Muscle of leg (tissue), 16 donors: ENCODE measurements around the gene LMO1. TPM values are rescaled to one million over a fixed set of nuclear protein-coding genes. Genes with fewer than 3 reads are reported as not detected.

Source experiments
- DNase-seq: peaks from one replicate; pipeline ENCODE4 v3.0.0; 2013
- H3K27ac ChIP-seq: one replicate; pipeline ENCODE4 v1.5.1; 2013; ENCODE audit warnings: mild to moderate bottlenecking, low read length, control low read depth
- H3K27me3 ChIP-seq: one replicate; pipeline ENCODE4 v1.6.1; 2013; ENCODE audit warnings: low read length; ENCODE audit not compliant: control insufficient read depth, insufficient read depth
- H3K36me3 ChIP-seq: one replicate; pipeline ENCODE4 v1.6.1; 2013; ENCODE audit warnings: low read length; ENCODE audit not compliant: control insufficient read depth, insufficient read depth
- H3K4me1 ChIP-seq: one replicate; pipeline ENCODE4 v1.6.1; 2013; ENCODE audit warnings: low read length; ENCODE audit not compliant: control insufficient read depth, insufficient read depth
- H3K4me3 ChIP-seq: one replicate; pipeline ENCODE4 v1.5.1; 2013; ENCODE audit warnings: low read length, control low read depth
- H3K9me3 ChIP-seq: replicated peaks from 2 replicates; pipeline ENCODE4 v1.6.1; 2013; ENCODE audit warnings: low read depth, low read length; ENCODE audit not compliant: control insufficient read depth
- WGBS: methylation state at CpG from one replicate; pipeline ENCODE4 v1.1.5; 2013; ENCODE audit warnings: missing lambda C conversion rate; ENCODE audit not compliant: insufficient coverage; 5-methylcytosine and 5-hydroxymethylcytosine counted together
- long read RNA-seq, 11 donors: transcript quantifications; one replicate each; lab custom pipeline, GENCODE V29; 2026
- polyA plus RNA-seq, 8 donors: library from polyadenylated mRNA; unstranded; fragments of 120-200 nt; gene quantifications; one replicate each; pipeline versions ENCODE4 v1.2.1 to v1.2.3, GENCODE V29; 2013; ENCODE audit warnings: inconsistent platforms in 1 of 8, low replicate concordance in 1 of 8; ENCODE audit not compliant: insufficient read length in 8 of 8, insufficient read depth in 1 of 8
- total RNA-seq: library from RNA; stranded (reverse); fragments of 120-200 nt; gene quantifications from one replicate; pipeline ENCODE4 v1.2.4, GENCODE V29; 2013

LMO1 gene
- 1.3 TPM for total RNA-seq
- 1 to 10 TPM in 6 of 8 donors, under 1 TPM in 2; 0.59 to 3.4 (median 2.0) TPM for polyA plus RNA-seq
- long read RNA-seq, donor 1: 0 reads
- long read RNA-seq, donor 2: 0 reads
- long read RNA-seq, donor 3: 0 reads
- long read RNA-seq, donor 4: 0 reads
- long read RNA-seq, donor 5: 0 reads
- long read RNA-seq, donor 6: 0 reads
- long read RNA-seq, donor 7: 0 reads
- long read RNA-seq, donor 8: 0 reads
- long read RNA-seq, donor 9: 0 reads
- long read RNA-seq, donor 10: 0 reads
- long read RNA-seq, donor 11: 0 reads

GRCh38 chr11:8263769-8264410 lies at the start of gene LMO1:
TSS of gene LMO1 (minus strand) at chr11:8263878. CDS start at chr11:8263362, 516 bp downstream.
- DNase-seq: peak; percentile 85
- Histone ChIP-seq H3K27ac (peak within 1 kb of the TSS; percentile 47), H3K9me3 (no peaks in the 10 kb centered on the region), H3K27me3 (peaks cover 76% of the 10 kb centered on the region), H3K4me3 (peak within 1 kb of the TSS; percentile 49), H3K4me1 (peaks cover 33% of the 10 kb centered on the region), H3K36me3 (no peaks in the 10 kb centered on the region)
- WGBS: 5% methylated on average over 15 of the region's 22 CpGs

GRCh38 chr11:8312986-8313385 lies 49.3 kb upstream of the LMO1 start:
- H3K4me1 ChIP-seq: no peaks in the 10 kb centered on the region
- DNase-seq: no peak
- no peak overlapping the region for H3K4me3 ChIP-seq
- H3K27ac ChIP-seq: no peak overlapping the region
- no peaks in the 10 kb centered on the region for H3K9me3 ChIP-seq
- WGBS: 49% methylated on average over 9 of the region's 10 CpGs
- H3K36me3 ChIP-seq: no peaks in the 10 kb centered on the region
- H3K27me3 ChIP-seq: peaks cover 5% of the 10 kb centered on the region

DNA sequence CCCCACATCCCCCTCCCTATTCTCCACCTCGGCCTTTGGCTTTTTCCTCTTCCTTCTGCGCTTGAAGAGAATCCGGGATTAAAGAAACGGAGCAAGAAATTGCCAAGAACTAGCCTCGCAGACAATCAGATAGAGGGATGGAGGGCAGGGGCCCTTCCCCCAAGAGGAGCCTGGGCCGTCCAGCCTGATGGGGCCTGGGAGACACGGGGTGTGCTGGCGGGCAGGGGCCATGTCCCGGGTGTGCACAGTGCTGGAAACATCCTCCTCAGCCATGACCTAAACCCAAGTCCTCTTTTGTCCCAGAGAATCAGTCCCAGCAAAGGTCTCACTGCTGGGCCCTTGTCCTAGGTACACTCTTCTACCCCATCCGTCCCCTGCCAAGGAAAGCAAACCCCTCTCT lies 47.7 kb upstream of the LMO1 start:
- Histone ChIP-seq H3K9me3 (no peaks in the 10 kb centered on the region), H3K36me3 (no peaks in the 10 kb centered on the region), H3K4me3 (no peak overlapping the region), H3K4me1 (no peaks in the 10 kb centered on the region), H3K27me3 (peaks cover 5% of the 10 kb centered on the region), H3K27ac (no peak overlapping the region)
- DNase-seq: no peak
- 69% methylated on average over 9 of the region's 10 CpGs for WGBS

DNA sequence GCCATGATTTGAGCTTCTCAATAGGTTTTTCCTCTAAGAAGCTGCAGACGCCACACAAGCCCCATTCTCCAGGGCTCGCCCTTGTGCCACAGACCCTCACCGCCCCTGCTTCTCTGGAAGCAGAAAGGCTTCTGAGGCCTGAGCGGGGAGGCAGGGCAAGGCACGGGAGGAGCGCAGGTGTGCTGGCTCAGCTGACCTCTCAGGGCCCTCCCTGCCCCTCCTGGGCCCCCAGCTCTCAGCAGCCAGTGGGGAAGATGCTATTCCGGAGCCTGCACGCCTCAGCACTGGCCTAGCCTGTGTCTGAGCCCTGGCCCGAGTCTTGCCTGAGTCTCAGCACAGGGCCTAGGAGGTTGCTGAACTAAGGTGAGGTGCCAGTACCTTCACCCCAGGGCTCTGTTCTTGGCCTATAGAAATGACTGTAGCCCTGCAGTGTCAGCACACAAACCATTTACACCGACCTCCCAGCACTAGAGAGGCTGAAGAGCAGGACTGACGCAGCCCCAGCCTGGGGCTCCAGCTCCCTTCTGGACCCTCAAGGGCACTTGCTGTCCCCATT lies 47.1 kb upstream of the LMO1 start:
- Histone ChIP-seq H3K4me1 (no peaks in the 10 kb centered on the region), H3K27me3 (peaks cover 2% of the 10 kb centered on the region), H3K27ac (no peak overlapping the region), H3K36me3 (no peaks in the 10 kb centered on the region), H3K4me3 (no peak overlapping the region), H3K9me3 (no peaks in the 10 kb centered on the region)
- WGBS: 52% methylated on average over 9 of the region's 11 CpGs
- DNase-seq: no peak

DNA sequence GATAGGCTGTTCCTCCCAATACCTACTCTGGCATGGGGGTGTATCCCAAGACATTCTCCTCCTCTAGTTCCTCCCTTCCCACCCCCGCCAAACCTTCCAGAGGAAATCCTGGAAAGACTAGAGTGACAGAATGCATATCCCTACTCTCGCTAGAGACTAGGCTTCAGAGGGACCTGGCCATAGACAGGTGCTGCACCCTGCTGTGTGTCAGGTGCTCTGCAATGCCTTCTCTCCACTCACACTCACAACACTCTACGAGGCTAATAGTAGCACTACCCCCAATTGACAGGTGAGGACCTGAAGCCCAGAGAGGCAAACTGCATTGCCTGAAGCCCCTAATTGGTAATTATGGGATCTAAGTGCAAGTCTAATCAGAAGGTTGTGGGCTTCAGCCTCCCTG lies 46.2 kb upstream of the LMO1 start:
- H3K27ac ChIP-seq: no peak overlapping the region
- H3K4me1 ChIP-seq: no peaks in the 10 kb centered on the region
- H3K4me3 ChIP-seq: no peak overlapping the region
- H3K36me3 ChIP-seq: no peaks in the 10 kb centered on the region
- no peak for DNase-seq
- H3K27me3 ChIP-seq: peaks cover 2% of the 10 kb centered on the region
- H3K9me3 ChIP-seq: no peaks in the 10 kb centered on the region
- 45% methylated on average over 2 of the region's 3 CpGs for WGBS

DNA sequence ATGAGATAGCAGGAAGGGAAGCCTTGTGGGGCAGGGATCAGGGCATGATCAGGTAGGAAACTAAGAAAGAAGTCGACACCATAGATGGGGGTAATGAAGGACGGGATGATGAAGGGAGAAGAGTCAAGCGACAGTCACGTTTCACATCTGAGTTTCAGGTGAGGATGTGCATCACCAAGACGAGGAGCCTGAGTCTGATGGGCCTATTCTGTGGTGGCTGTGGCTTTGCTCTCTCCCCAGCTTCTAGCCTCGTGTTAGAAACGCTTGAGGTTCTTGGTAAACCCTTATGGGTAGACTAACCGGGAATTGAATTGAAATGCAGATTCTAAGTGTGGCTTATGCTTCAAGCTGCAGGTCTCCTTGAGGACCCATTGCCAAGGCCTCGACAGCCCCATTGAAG lies 45.6 kb upstream of the LMO1 start:
- Histone ChIP-seq H3K36me3 (no peaks in the 10 kb centered on the region), H3K4me3 (no peak overlapping the region), H3K4me1 (no peaks in the 10 kb centered on the region), H3K27ac (no peak overlapping the region), H3K9me3 (no peaks in the 10 kb centered on the region), H3K27me3 (no peaks in the 10 kb centered on the region)
- no peak for DNase-seq
- 72% methylated on average over 9 of the region's 9 CpGs for WGBS

- Histone ChIP-seq H3K27ac (no peak overlapping the region), H3K27me3 (no peaks in the 10 kb centered on the region), H3K9me3 (no peaks in the 10 kb centered on the region), H3K4me1 (no peaks in the 10 kb centered on the region), H3K4me3 (no peak overlapping the region), H3K36me3 (no peaks in the 10 kb centered on the region)
- WGBS: no CpG with 5 or more reads among the region's 8 CpGs
- DNase-seq: no peak
Measured at GRCh38 chr11:8307601-8308000, 43.9 kb upstream of the LMO1 start.

DNA sequence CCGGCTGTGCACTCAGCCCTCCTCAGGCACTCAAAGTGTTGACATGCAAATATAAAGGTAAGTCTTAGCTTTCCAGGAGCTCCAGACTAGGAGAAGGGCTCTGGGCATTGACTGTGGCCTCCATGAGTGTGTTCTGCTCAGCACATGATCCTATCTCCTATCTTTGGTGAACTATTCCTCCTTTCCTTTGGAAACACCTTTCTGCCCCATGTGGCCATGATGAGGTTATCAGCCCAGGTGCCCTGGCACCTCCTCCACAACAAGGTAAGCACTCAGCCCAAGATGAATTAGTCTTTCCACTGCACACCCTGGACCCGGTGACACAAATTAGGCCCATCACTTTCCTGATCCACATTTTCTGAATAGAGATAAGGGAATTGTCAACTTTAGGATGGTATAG lies 37.9 kb upstream of the LMO1 start:
- DNase-seq: no peak
- Histone ChIP-seq H3K4me3 (no peak overlapping the region), H3K4me1 (no peaks in the 10 kb centered on the region), H3K27ac (no peak overlapping the region), H3K9me3 (no peaks in the 10 kb centered on the region), H3K27me3 (no peaks in the 10 kb centered on the region), H3K36me3 (no peaks in the 10 kb centered on the region)
- no CpG with 5 or more reads among the region's 2 CpGs for WGBS

- H3K27ac ChIP-seq: no peak overlapping the region
- no peak for DNase-seq
- H3K4me3 ChIP-seq: no peak overlapping the region
- H3K27me3 ChIP-seq: no peaks in the 10 kb centered on the region
- peaks cover 3% of the 10 kb centered on the region for H3K4me1 ChIP-seq
- H3K36me3 ChIP-seq: no peaks in the 10 kb centered on the region
- no peaks in the 10 kb centered on the region for H3K9me3 ChIP-seq
- 79% methylated on average over 12 of the region's 13 CpGs for WGBS
Measured at GRCh38 chr11:8298801-8299786, 35.4 kb upstream of the LMO1 start.
